Renal pelvis (tissue), 3 donors: ENCODE results near the gene KRT6A. TPM values are rescaled to one million over a fixed set of nuclear protein-coding genes. Genes with fewer than 3 reads are reported as not detected.

ENCODE experiments used
- polyA plus RNA-seq, 3 donors: library from polyadenylated mRNA; unstranded; fragments of 120-200 nt; gene quantifications; one replicate each; pipeline ENCODE4 v1.2.1, GENCODE V29; 2013; ENCODE audit not compliant: insufficient read length in 3 of 3

KRT6A gene
- polyA plus RNA-seq, 3 donors, result not detected

Other genes starting within 250 kb of the KRT6A start
- not detected for gene KRT86, start 218.6 kb downstream of the KRT6A start, polyA plus RNA-seq
- under 1 TPM in 1 of 3 donors, not detected in 2; 0.11 TPM for gene KRT81, start 201.7 kb downstream of the KRT6A start, polyA plus RNA-seq
- gene KRT83, start 171.9 kb downstream of the KRT6A start, polyA plus RNA-seq, result not detected
- gene KRT85, start 125.8 kb downstream of the KRT6A start, polyA plus RNA-seq, result not detected
- gene KRT84, start 107.6 kb downstream of the KRT6A start, polyA plus RNA-seq, result not detected
- not detected for gene KRT82, start 86.9 kb downstream of the KRT6A start, polyA plus RNA-seq
- not detected for gene KRT75, start 58.9 kb downstream of the KRT6A start, polyA plus RNA-seq
- gene KRT6B, start 41.1 kb downstream of the KRT6A start, polyA plus RNA-seq, result not detected
- gene KRT6C, start 19.5 kb downstream of the KRT6A start, polyA plus RNA-seq, result not detected
- 1 to 10 TPM in 1 of 3 donors, under 1 TPM in 2; 0.44 to 1.1 (median 0.59) TPM for gene KRT5, start 27.1 kb upstream of the KRT6A start, polyA plus RNA-seq
- not detected for gene KRT71, start 59.9 kb upstream of the KRT6A start, polyA plus RNA-seq
- gene KRT74, start 80.6 kb upstream of the KRT6A start, polyA plus RNA-seq, result not detected
- gene KRT72, start 108.2 kb upstream of the KRT6A start, polyA plus RNA-seq, result under 1 TPM in 1 of 3 donors, not detected in 2; 0.04 TPM
- gene KRT73, start 125.3 kb upstream of the KRT6A start, polyA plus RNA-seq, result not detected
- gene KRT2, start 159.0 kb upstream of the KRT6A start, polyA plus RNA-seq, result not detected
- gene KRT1, start 187.2 kb upstream of the KRT6A start, polyA plus RNA-seq, result under 1 TPM; 0.12 to 0.24 (median 0.16) TPM
- gene KRT77, start 210.3 kb upstream of the KRT6A start, polyA plus RNA-seq, result not detected